HK-2 (cell line): ENCODE results near the gene COX7A2L.
"Not testable (repeated sequence)": the region's sequence is repeated elsewhere in the genome, so short reads cannot be mapped to it uniquely, and the experiment has no call there.

Experiments
- DNase-seq: peaks from one replicate; pipeline ENCODE4 v3.0.0-alpha.2; 2018; ENCODE audit not compliant: unreplicated experiment

Gene COX7A2L

GRCh38 chr2:42367835-42368234 lies 6.8 kb upstream of the COX7A2L start:
- no peak for DNase-seq

DNA sequence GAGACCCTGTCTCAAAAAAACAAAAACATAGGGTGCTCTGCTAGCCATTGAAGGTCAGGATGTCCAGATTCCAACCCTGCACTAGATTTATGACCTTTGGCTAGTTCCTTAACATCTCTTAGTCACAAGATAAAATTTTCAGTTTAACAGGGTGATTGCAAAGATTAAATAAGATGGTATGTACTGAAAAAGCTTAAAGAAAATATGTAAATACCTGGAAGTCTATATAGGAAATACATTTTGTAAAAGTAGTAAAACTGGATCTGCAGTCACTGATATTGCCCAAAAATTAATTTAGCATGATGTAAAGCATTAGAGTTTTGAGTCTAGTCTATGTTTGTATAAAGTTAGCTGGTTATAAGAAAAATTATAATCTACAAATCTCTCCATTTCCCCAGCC lies 5.4 kb upstream of the COX7A2L start:
- DNase-seq: no peak

DNA sequence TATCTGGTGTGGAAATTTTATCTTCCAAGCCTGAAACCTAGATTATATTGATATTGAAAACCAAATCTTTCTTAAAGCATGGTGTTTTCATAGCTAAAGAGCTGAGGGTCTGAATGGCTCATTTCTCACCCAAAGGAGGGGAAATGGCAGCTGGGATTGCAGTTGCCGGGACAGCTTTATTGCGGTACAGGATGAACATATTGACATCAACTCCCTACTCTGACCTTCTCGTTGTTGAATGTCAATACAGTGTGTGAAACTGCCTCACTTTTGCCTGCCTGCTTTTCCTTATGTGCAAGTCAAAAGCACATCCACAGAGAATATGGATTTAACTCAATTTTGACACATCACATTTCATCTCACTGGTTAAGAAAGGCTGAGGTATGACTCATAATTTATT lies 3.6 kb upstream of the COX7A2L start:
- DNase-seq: no peak

DNA sequence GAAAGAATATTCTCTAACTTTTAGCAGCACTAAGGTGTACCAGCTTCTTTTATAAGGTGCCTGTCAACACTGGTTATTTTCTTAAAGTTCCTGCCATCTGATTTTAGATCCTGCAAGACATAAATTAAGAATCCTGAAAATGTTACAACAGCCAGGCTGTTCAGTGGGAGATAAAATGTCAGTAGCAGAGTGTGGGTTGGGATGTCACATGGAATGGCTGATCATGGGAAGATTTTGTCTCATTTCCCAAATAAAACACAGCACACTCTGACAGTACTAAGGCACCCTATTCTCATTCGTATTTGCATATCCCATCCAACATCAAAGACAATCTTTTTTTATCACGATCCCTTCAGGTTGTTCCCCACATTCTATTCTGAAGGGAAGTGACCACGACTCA lies 2.4 kb upstream of the COX7A2L start:
- DNase-seq: no peak

- DNase-seq: no peak
Measured at GRCh38 chr2:42361728-42362283, 789 bp upstream of the COX7A2L start.

DNA sequence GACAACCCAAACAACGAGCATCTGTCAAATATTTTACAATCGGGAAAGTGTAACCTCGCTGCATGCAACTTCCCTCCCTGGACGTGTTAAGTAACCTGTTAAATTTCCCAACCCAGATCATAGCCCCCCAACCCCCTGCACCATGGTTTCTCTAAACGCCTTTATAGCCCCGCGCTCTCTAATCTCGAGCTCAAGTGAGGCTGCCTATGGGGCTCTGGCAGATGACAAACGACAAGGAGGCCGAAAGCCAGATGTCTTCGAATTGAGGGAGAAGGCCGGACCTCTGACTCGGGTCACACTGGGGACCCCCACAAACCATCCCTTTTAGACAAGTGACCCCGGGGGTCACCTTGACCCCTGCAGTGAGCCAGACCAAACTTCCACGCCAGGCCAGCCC lies 526 bp downstream of the COX7A2L start:
- no peak for DNase-seq

- no peak for DNase-seq
Measured at GRCh38 chr2:42359965-42360483, 993 bp downstream of the COX7A2L start.

DNA sequence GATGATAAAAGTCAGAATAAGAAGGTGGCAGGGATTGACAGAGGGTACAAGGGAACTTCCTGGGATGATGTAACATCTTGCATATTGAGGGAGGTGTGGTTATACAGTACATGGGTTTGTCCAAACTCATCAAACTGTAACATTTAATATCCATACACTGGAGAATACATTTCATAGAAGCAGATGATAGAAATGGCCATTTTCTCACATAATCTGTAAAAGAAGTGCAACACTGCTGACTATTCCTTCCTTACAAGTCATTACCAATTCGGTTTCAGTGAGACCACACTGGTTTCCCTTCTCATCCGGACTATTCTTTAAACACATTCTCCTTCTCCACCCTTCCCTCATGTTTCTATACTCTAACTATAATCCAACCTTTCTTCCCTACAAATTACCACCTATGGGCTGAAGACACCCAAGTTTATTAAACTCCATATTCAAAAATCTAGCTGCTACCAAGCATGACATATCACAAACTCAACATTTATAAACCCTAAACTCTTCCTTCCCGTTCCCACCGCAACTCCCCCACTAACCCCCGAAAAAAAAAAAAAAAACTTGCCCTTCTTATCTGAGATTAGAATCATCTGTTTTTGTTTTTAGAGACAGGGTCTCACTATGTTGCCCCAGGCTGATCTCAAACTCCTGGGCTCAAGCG lies 1.6 kb downstream of the COX7A2L start:
- DNase-seq: no peak

DNA sequence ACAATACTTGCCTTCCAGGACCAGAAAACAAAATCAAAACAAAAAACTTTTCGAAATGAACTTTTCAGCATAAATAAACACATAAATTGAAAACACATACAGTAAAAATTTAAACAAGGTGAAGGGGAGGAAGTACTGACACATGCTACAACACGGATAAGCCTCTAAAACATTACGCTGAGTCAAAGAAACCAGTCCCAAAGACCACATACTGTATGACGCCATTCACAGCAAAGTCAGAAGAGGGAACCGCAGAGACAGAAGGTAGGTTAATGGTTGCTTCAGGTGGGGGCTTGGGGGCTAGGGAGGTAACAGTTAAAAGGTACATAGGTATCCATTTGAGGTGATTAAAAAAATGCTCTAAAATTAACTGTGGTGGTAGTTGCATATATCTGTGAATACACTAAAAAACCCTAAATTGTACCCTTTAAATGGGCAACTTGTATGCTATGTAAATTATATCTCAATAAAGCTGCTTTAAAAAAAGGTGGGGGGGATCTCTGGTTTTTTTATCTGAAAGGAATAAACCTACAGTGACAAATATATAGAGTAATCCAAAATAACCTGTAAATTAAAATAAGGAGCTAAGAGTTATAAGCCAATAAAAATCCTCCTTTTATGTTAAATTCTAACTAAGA lies 7.1 kb downstream of the COX7A2L start:
- no peak for DNase-seq

DNA sequence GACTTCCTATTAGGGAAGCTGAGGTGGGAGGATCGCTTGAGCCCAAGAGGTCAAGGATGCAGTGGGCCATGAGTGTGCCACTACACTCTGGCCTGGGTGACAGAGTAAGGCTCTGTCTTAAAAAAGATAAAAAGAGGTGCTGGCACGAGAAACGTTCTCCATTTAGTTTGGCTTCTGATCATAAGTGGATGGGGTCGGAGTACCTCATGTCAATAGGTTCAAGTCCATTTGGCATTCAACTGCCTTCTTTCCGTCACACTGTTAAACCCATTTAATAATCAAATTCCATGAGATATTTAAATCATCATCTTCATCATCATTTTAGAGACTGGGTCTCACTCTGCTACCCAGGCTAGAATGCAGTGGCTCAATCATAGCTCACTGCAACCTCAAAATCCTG lies 9.2 kb downstream of the COX7A2L start:
- no peak for DNase-seq

GRCh38 chr2:42350434-42351063 lies 10.5 kb downstream of the COX7A2L start:
- DNase-seq: no peak

- DNase-seq: no peak
Measured at GRCh38 chr2:42348113-42348805, 12.8 kb downstream of the COX7A2L start.

DNA sequence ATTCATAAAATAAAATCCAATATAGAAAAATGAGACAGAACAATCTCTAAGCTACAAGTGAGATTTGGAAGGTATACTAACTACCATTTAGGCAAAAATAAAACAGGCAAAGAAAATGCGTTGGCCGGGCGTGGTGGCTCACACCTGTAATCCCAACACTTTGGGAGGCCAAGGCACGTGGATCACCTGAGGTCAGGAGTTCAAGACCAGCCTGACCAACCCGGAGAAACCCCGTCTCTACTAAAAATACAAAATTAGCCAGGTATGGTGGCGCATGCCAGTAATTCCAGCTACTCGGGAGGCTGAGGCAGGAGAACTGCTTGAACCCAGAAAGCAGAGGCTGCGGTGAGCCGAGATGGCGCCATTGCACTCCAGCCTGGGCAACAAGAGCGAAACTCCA lies 13.5 kb downstream of the COX7A2L start:
- not testable (repeated sequence) for DNase-seq

- DNase-seq: not testable (repeated sequence)
Measured at GRCh38 chr2:42346856-42347255, 14.2 kb downstream of the COX7A2L start.

DNA sequence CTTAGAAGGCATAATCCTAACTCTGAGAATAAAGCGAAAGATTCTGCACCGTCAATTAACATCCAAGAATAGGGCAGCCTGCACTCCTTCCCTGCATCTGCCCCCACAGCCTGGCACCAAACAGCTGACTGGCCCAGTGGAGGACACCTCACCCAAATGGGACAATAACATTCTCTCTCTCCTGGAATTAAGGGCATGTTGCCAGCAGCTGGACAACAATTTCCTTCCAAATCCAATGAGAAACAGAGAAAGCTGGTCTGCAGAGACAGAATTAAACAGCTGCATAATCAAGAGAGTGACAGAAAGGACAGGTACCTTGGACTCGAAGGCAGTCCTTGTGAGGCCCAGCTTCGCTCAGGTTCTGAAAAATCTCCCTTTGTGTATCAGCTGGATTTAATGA lies 15.0 kb downstream of the COX7A2L start:
- DNase-seq: no peak

- DNase-seq: no peak
Measured at GRCh38 chr2:42342795-42343241, 18.2 kb downstream of the COX7A2L start.

DNA sequence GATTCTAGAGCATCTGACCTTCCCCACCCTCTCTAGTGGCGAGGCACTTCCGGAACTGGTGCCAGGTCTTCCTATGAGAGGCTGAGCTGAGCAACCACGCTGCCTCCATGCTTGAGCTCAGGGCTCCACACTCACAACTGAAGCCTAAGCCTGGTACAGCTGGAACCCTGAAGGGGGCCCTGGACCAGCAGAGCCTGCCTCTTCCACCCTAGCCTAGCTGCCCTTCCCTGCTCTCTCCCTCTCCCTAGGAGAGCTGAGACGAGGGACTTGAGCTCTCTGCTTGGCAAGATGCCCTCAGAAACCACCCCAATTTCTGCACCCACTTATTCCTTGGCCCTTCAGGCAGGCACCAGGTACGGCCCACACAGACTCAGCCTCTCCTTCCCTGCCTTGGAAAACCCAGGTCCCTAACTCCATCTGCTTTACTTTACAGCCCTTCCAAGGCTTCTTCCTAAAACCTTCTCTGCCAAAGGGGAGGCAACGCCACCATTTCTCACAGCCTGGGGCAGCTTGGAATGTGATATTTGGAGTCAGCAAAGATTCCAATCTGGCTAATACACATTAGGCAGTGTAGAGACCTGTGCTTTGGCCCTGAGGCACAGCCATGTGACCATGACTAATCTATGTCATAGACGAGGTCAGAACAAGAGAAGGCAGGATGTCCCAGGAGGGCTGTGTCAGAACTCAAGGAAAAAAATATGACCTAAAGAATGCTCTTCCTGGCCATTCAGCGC lies 18.8 kb downstream of the COX7A2L start:
- DNase-seq: peak; percentile 65

- no peak for DNase-seq
Measured at GRCh38 chr2:42340938-42341636, 19.9 kb downstream of the COX7A2L start.

- no peak for DNase-seq
Measured at GRCh38 chr2:42340045-42340937, 20.7 kb downstream of the COX7A2L start.
